ENCODE results near the gene KCTD15. TPM values are rescaled to one million over a fixed set of nuclear protein-coding genes. Genes with fewer than 3 reads are reported as not detected.

The KCTD15 gene
- total RNA-seq, 1 donor from 2014 or later, result 14.1 TPM

- Mint-ChIP-seq H3K27ac (no peak overlapping the region), H3K36me3 (ENCODE audit: low read depth) (no peaks in the 10 kb centered on the region), H3K9me3 (no peaks in the 10 kb centered on the region), H3K4me1 (ENCODE audit: low read depth) (peaks cover 3% of the 10 kb centered on the region), H3K4me3 (ENCODE audit: low read depth) (no peak overlapping the region), H3K27me3 (ENCODE audit: low read depth) (peaks cover 10% of the 10 kb centered on the region)
- no peak for DNase-seq (ENCODE audit: low spot score)
- intact Hi-C loops (cut with micrococcal nuclease), result loop anchor here (5.0 kb wide), 3 partner anchors 323 to 373 kb away; no protein-coding TSS in a partner anchor
Observed at GRCh38 chr19:33774751-33775150, 21.9 kb upstream of the KCTD15 start.

GRCh38 chr19:33775731-33776487, 20.8 kb upstream of the KCTD15 start:
- intact Hi-C loops (cut with micrococcal nuclease), result loop anchor here (5.0 kb wide), 2 partner anchors 321 to 371 kb away; no protein-coding TSS in a partner anchor
- no peak for DNase-seq (ENCODE audit: low spot score)
- no peak overlapping the region for H3K4me3 Mint-ChIP-seq (ENCODE audit: low read depth)
- H3K4me1 Mint-ChIP-seq (ENCODE audit: low read depth), result peaks cover 3% of the 10 kb centered on the region
- no peaks in the 10 kb centered on the region for H3K9me3 Mint-ChIP-seq
- H3K27ac Mint-ChIP-seq, result no peak overlapping the region
- H3K36me3 Mint-ChIP-seq (ENCODE audit: low read depth), result no peaks in the 10 kb centered on the region
- peaks cover 10% of the 10 kb centered on the region for H3K27me3 Mint-ChIP-seq (ENCODE audit: low read depth)

- H3K27me3 Mint-ChIP-seq (ENCODE audit: low read depth), result peaks cover 10% of the 10 kb centered on the region
- peaks cover 3% of the 10 kb centered on the region for H3K4me1 Mint-ChIP-seq (ENCODE audit: low read depth)
- intact Hi-C loops (cut with micrococcal nuclease), result loop anchor here (5.0 kb wide), 2 partner anchors 320 to 370 kb away; no protein-coding TSS in a partner anchor
- no peaks in the 10 kb centered on the region for H3K36me3 Mint-ChIP-seq (ENCODE audit: low read depth)
- no peak overlapping the region for H3K27ac Mint-ChIP-seq
- DNase-seq (ENCODE audit: low spot score), result no peak
- no peak overlapping the region for H3K4me3 Mint-ChIP-seq (ENCODE audit: low read depth)
- H3K9me3 Mint-ChIP-seq, result no peaks in the 10 kb centered on the region
Observed at GRCh38 chr19:33777351-33777750, 19.3 kb upstream of the KCTD15 start.

- H3K27ac Mint-ChIP-seq, result no peak overlapping the region
- intact Hi-C loops (cut with micrococcal nuclease), result loop anchor here (2.0 to 5.0 kb wide), 3 partner anchors 221 to 370 kb away; no protein-coding TSS in a partner anchor
- H3K4me1 Mint-ChIP-seq (ENCODE audit: low read depth), result peaks cover 3% of the 10 kb centered on the region
- H3K27me3 Mint-ChIP-seq (ENCODE audit: low read depth), result peaks cover 10% of the 10 kb centered on the region
- DNase-seq (ENCODE audit: low spot score), result no peak
- no peaks in the 10 kb centered on the region for H3K9me3 Mint-ChIP-seq
- no peaks in the 10 kb centered on the region for H3K36me3 Mint-ChIP-seq (ENCODE audit: low read depth)
- no peak overlapping the region for H3K4me3 Mint-ChIP-seq (ENCODE audit: low read depth)
Observed at GRCh38 chr19:33777753-33778088, 18.9 kb upstream of the KCTD15 start.

- Mint-ChIP-seq H3K4me3 (ENCODE audit: low read depth) (no peak overlapping the region), H3K9me3 (no peaks in the 10 kb centered on the region), H3K36me3 (ENCODE audit: low read depth) (no peaks in the 10 kb centered on the region), H3K27me3 (ENCODE audit: low read depth) (peaks cover 10% of the 10 kb centered on the region), H3K27ac (no peak overlapping the region), H3K4me1 (ENCODE audit: low read depth) (peaks cover 3% of the 10 kb centered on the region)
- DNase-seq (ENCODE audit: low spot score), result peak; percentile 78
- intact Hi-C loops (cut with micrococcal nuclease), result loop anchor here (2.0 to 5.0 kb wide), 3 partner anchors 221 to 369 kb away; no protein-coding TSS in a partner anchor
Observed at GRCh38 chr19:33778089-33778791, 18.4 kb upstream of the KCTD15 start.

- DNase-seq (ENCODE audit: low spot score), result no peak
- intact Hi-C loops (cut with micrococcal nuclease), result loop anchor here (2.0 to 5.0 kb wide), 3 partner anchors 219 to 367 kb away; no protein-coding TSS in a partner anchor
- H3K4me1 Mint-ChIP-seq (ENCODE audit: low read depth), result peaks cover 3% of the 10 kb centered on the region
Observed at GRCh38 chr19:33779849-33780248, 16.8 kb upstream of the KCTD15 start.

GRCh38 chr19:33780251-33780650, 16.4 kb upstream of the KCTD15 start:
- Mint-ChIP-seq H3K4me1 (ENCODE audit: low read depth) (peaks cover 3% of the 10 kb centered on the region), H3K9me3 (no peaks in the 10 kb centered on the region), H3K4me3 (ENCODE audit: low read depth) (no peak overlapping the region), H3K27me3 (ENCODE audit: low read depth) (peaks cover 10% of the 10 kb centered on the region), H3K27ac (no peak overlapping the region), H3K36me3 (ENCODE audit: low read depth) (no peaks in the 10 kb centered on the region)
- no peak for DNase-seq (ENCODE audit: low spot score)
- intact Hi-C loops (cut with micrococcal nuclease), result no loop called here

More at GRCh38 chr19:33779849-33780248, 16.8 kb upstream of the KCTD15 start:
- no peak overlapping the region for H3K27ac Mint-ChIP-seq
- H3K27me3 Mint-ChIP-seq (ENCODE audit: low read depth), result peaks cover 10% of the 10 kb centered on the region
- H3K9me3 Mint-ChIP-seq, result no peaks in the 10 kb centered on the region
- no peak overlapping the region for H3K4me3 Mint-ChIP-seq (ENCODE audit: low read depth)
- H3K36me3 Mint-ChIP-seq (ENCODE audit: low read depth), result no peaks in the 10 kb centered on the region

- H3K27me3 Mint-ChIP-seq (ENCODE audit: low read depth), result peaks cover 10% of the 10 kb centered on the region
- H3K36me3 Mint-ChIP-seq (ENCODE audit: low read depth), result no peaks in the 10 kb centered on the region
- no peak overlapping the region for H3K27ac Mint-ChIP-seq
- H3K9me3 Mint-ChIP-seq, result no peaks in the 10 kb centered on the region
- H3K4me1 Mint-ChIP-seq (ENCODE audit: low read depth), result peaks cover 3% of the 10 kb centered on the region
- H3K4me3 Mint-ChIP-seq (ENCODE audit: low read depth), result no peak overlapping the region
- no peak for DNase-seq (ENCODE audit: low spot score)
- intact Hi-C loops (cut with micrococcal nuclease), result no loop called here
Observed at GRCh38 chr19:33780746-33781145, 15.9 kb upstream of the KCTD15 start.

- H3K27me3 Mint-ChIP-seq (ENCODE audit: low read depth), result peaks cover 12% of the 10 kb centered on the region
- no peaks in the 10 kb centered on the region for H3K36me3 Mint-ChIP-seq (ENCODE audit: low read depth)
- peaks cover 3% of the 10 kb centered on the region for H3K4me1 Mint-ChIP-seq (ENCODE audit: low read depth)
- no peak overlapping the region for H3K27ac Mint-ChIP-seq
- intact Hi-C loops (cut with micrococcal nuclease), result no loop called here
- no peaks in the 10 kb centered on the region for H3K9me3 Mint-ChIP-seq
- no peak for DNase-seq (ENCODE audit: low spot score)
- H3K4me3 Mint-ChIP-seq (ENCODE audit: low read depth), result no peak overlapping the region
Observed at GRCh38 chr19:33781415-33781935, 15.2 kb upstream of the KCTD15 start.

- intact Hi-C loops (cut with micrococcal nuclease), result no loop called here
- peaks cover 12% of the 10 kb centered on the region for H3K27me3 Mint-ChIP-seq (ENCODE audit: low read depth)
- H3K36me3 Mint-ChIP-seq (ENCODE audit: low read depth), result no peaks in the 10 kb centered on the region
- DNase-seq (ENCODE audit: low spot score), result no peak
- no peaks in the 10 kb centered on the region for H3K9me3 Mint-ChIP-seq
- no peak overlapping the region for H3K27ac Mint-ChIP-seq
- H3K4me1 Mint-ChIP-seq (ENCODE audit: low read depth), result peaks cover 3% of the 10 kb centered on the region
- H3K4me3 Mint-ChIP-seq (ENCODE audit: low read depth), result no peak overlapping the region
Observed at GRCh38 chr19:33781996-33782395, 14.7 kb upstream of the KCTD15 start.

- Mint-ChIP-seq H3K9me3 (no peaks in the 10 kb centered on the region), H3K4me1 (ENCODE audit: low read depth) (no peaks in the 10 kb centered on the region), H3K4me3 (ENCODE audit: low read depth) (no peak overlapping the region), H3K27me3 (ENCODE audit: low read depth) (peaks cover 10% of the 10 kb centered on the region), H3K27ac (no peak overlapping the region), H3K36me3 (ENCODE audit: low read depth) (no peaks in the 10 kb centered on the region)
- no peak for DNase-seq (ENCODE audit: low spot score)
- intact Hi-C loops (cut with micrococcal nuclease), result no loop called here
Observed at GRCh38 chr19:33784432-33784831, 12.2 kb upstream of the KCTD15 start.

- intact Hi-C loops (cut with micrococcal nuclease), result no loop called here
- no peak overlapping the region for H3K27ac Mint-ChIP-seq
Observed at GRCh38 chr19:33785795-33786194, 10.9 kb upstream of the KCTD15 start.

GRCh38 chr19:33788676-33789075, 8.0 kb upstream of the KCTD15 start:
- DNase-seq (ENCODE audit: low spot score), result no peak
- Mint-ChIP-seq H3K4me3 (ENCODE audit: low read depth) (no peak overlapping the region), H3K27ac (no peak overlapping the region), H3K27me3 (ENCODE audit: low read depth) (peaks cover 23% of the 10 kb centered on the region), H3K4me1 (ENCODE audit: low read depth) (no peaks in the 10 kb centered on the region), H3K9me3 (no peaks in the 10 kb centered on the region), H3K36me3 (ENCODE audit: low read depth) (no peaks in the 10 kb centered on the region)
- intact Hi-C loops (cut with micrococcal nuclease), result no loop called here

More at GRCh38 chr19:33785795-33786194, 10.9 kb upstream of the KCTD15 start:
- Mint-ChIP-seq H3K4me3 (ENCODE audit: low read depth) (no peak overlapping the region), H3K9me3 (no peaks in the 10 kb centered on the region), H3K36me3 (ENCODE audit: low read depth) (no peaks in the 10 kb centered on the region), H3K27me3 (ENCODE audit: low read depth) (peaks cover 12% of the 10 kb centered on the region), H3K4me1 (ENCODE audit: low read depth) (no peaks in the 10 kb centered on the region)
- DNase-seq (ENCODE audit: low spot score), result no peak

Data from activated T-helper 2 cell treated with anti-CD3 and anti-CD28 coated beads, Interferon-gamma antibody, Interleukin-2, Interleukin-4, amounts not matched to agents 10 μg/mL and 5 μg/mL and 100 μg/mL, durations not matched to agents 14 hours and 24 hours and 36 hours (primary cell).